Fibroblast of villous mesenchyme (primary cell): ENCODE results near the gene LRP1. TPM values are rescaled to one million over a fixed set of nuclear protein-coding genes. Genes with fewer than 3 reads are reported as not detected.

Experiments
- DNase-seq: peaks from one replicate; pipeline ENCODE4 v3.0.0-alpha.2; 2010; ENCODE audit warnings: low read depth
- H3K4me3 ChIP-seq: 2 replicates; pipeline ENCODE4 v1.5.1; 2011; ENCODE audit warnings: low read depth, mild to moderate bottlenecking, low read length
- CTCF ChIP-seq: IDR thresholded peaks from 2 replicates; pipeline ENCODE4 v1.5.1; 2012; ENCODE audit warnings: low read depth, mild to moderate bottlenecking, low read length; ENCODE audit not compliant: insufficient read depth
- total RNA-seq: library from RNA; depleted of rRNA; stranded (reverse); fragments of >200 nt; gene quantifications from 2 replicates; pipeline ENCODE4 v1.2.3, GENCODE V29; 2012

The LRP1 gene
- total RNA-seq, 1 donor: 228 TPM

- peak; percentile 80 for DNase-seq
- TF ChIP-seq CTCF: peak; percentile 77
- H3K4me3 ChIP-seq: no peak overlapping the region
Measured at GRCh38 chr12:57175428-57176138, 47.3 kb downstream of the LRP1 start.

GRCh38 chr12:57176139-57176477 lies 47.8 kb downstream of the LRP1 start:
- no peak for DNase-seq
- H3K4me3 ChIP-seq: no peak overlapping the region
- no peak for TF ChIP-seq CTCF

- no peak overlapping the region for H3K4me3 ChIP-seq
- DNase-seq: no peak
- TF ChIP-seq CTCF: no peak
Measured at GRCh38 chr12:57176846-57177245, 48.6 kb downstream of the LRP1 start.

GRCh38 chr12:57177354-57177753 lies 49.1 kb downstream of the LRP1 start:
- DNase-seq: no peak
- no peak overlapping the region for H3K4me3 ChIP-seq
- TF ChIP-seq CTCF: no peak

GRCh38 chr12:57178213-57178612 lies 49.9 kb downstream of the LRP1 start:
- H3K4me3 ChIP-seq: no peak overlapping the region
- TF ChIP-seq CTCF: no peak
- no peak for DNase-seq

GRCh38 chr12:57179331-57180086 lies 51.2 kb downstream of the LRP1 start:
- no peak overlapping the region for H3K4me3 ChIP-seq
- DNase-seq: no peak
- no peak for TF ChIP-seq CTCF
